ENCODE data around the gene SPATA19. TPM values are rescaled to one million over a fixed set of nuclear protein-coding genes. Genes with fewer than 3 reads are reported as not detected.

Gene SPATA19
- total and polyA plus RNA-seq, 2 of the 4 experiments (the other 2 are of a cell fraction), result not detected

DNA sequence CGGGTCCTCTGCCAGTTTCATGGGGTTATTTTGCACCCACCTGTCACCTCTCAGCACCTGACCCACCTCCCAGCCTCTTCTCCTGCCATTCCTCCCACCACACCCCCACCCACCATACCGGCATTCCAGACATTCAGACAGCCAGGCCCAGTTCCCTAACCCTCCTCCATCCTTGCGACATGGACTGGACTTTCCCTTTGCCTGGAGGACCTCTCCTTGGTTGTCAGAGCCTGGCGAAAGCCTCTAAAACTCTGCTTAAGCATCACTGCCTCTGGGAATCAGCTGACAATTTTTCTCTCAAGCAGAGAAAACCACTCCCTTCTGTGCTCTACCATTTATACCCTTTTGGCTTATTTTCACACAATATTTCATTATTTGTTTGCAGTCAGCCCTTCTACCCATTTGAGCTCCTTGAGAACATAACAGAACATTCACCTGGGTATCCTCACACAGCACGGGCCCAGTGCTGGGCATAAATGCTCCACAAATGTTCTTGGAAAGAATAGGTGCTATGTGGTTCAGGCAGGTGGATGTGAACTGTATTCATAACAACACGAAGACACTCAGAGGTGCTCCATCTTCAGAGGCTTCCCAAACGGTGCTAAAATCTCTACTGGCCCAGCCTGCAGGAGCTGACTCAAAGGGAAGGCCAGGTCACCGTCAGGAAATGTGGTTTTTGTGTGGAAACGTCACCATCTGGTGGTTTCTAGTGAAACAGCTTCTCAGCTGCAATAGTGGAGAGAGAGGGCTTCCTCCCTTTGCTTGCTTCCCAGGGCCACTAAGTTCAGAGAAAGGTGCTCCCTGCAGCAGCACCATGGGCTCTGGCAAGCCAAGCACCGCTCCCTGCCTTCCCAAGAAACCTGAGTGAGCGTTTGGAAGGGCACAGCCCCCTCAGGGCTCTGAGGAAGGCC is 10.4 kb downstream of the SPATA19 start:
- BruUV-seq (replicated peaks), result no TSS peak
- Histone ChIP-seq H2BK5ac (ENCODE audit: low read depth, low read length, poor library complexity, severe bottlenecking) (no peak overlapping the region), H2AK5ac (ENCODE audit: low read depth, low read length) (no peak overlapping the region), H2BK15ac (ENCODE audit: low read depth, low read length) (no peak overlapping the region), H4K20me1 (ENCODE audit: insufficient read depth, low read length) (no peaks in the 10 kb centered on the region), H3K36me3 (ENCODE audit: control insufficient read depth, insufficient read depth, low read length) (no peaks in the 10 kb centered on the region), H2AK9ac (replicated peaks; ENCODE audit: low read depth, low read length, poor library complexity) (no peak overlapping the region), H3K23ac (ENCODE audit: low read depth, low read length) (no peak overlapping the region), H2BK20ac (ENCODE audit: low read depth, low read length) (no peak overlapping the region), H3K4ac (ENCODE audit: low read depth, low read length) (no peak overlapping the region), H3K4me2 (ENCODE audit: low read depth, low read length) (no peak overlapping the region), H3K4me1 (ENCODE audit: control insufficient read depth, insufficient read depth, low read length) (no peaks in the 10 kb centered on the region), H3K9me1 (ENCODE audit: insufficient read depth, low read length) (no peaks in the 10 kb centered on the region), H3K9ac (ENCODE audit: low read depth, low read length) (no peak overlapping the region), H2AFZ (replicated peaks; ENCODE audit: low read length, poor library complexity) (no peak overlapping the region), H3K18ac (ENCODE audit: low read depth, low read length) (no peak overlapping the region), H3K56ac (ENCODE audit: extremely low read depth, insufficient read depth, low read length) (no peak overlapping the region), H3K14ac (replicated peaks; ENCODE audit: low read depth, low read length) (no peak overlapping the region), H3K27me3 (ENCODE audit: control insufficient read depth, insufficient read depth, low read length) (no peaks in the 10 kb centered on the region), H3K79me1 (ENCODE audit: low read depth in 1 of 2, low read length in 2 of 2) (no peaks in the 10 kb centered on the region), H4K91ac (ENCODE audit: insufficient read depth, low read depth, low read length) (no peak overlapping the region), H4K5ac (ENCODE audit: low read depth, low read length) (no peak overlapping the region), H2BK120ac (ENCODE audit: low read depth, low read length) (no peak overlapping the region), H3K4me3 (ENCODE audit: insufficient read depth, low read depth, low read length) (no peak overlapping the region), H3K27ac (ENCODE audit: insufficient read depth, low read length) (no peak overlapping the region), H3K9me3 (ENCODE audit: control insufficient read depth, insufficient read depth, low read length) (peaks cover 44% of the 10 kb centered on the region), H4K8ac (ENCODE audit: low read depth in 2 of 2, low read length in 2 of 2) (no peak overlapping the region)
- in situ Hi-C loops (cut with MboI; ENCODE audit: low sequenced_read_pairs) (no loop called here), intact Hi-C loops (cut with micrococcal nuclease) (no loop called here), dilution Hi-C loops (cut with HindIII; ENCODE audit: low sequenced_read_pairs, unreplicated experiment) (no loop called here)
- POLR2A ChIA-PET (ENCODE audit: unreplicated experiment), result no interaction called here
- TF ChIP-seq, protein P1, sequence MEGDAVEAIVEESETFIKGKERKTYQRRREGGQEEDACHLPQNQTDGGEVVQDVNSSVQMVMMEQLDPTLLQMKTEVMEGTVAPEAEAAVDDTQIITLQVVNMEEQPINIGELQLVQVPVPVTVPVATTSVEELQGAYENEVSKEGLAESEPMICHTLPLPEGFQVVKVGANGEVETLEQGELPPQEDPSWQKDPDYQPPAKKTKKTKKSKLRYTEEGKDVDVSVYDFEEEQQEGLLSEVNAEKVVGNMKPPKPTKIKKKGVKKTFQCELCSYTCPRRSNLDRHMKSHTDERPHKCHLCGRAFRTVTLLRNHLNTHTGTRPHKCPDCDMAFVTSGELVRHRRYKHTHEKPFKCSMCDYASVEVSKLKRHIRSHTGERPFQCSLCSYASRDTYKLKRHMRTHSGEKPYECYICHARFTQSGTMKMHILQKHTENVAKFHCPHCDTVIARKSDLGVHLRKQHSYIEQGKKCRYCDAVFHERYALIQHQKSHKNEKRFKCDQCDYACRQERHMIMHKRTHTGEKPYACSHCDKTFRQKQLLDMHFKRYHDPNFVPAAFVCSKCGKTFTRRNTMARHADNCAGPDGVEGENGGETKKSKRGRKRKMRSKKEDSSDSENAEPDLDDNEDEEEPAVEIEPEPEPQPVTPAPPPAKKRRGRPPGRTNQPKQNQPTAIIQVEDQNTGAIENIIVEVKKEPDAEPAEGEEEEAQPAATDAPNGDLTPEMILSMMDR (conservative IDR thresholded peaks at IDR 0.05; ENCODE audit: low read depth, low read length), result no peak
- TF ChIP-seq, protein P2, sequence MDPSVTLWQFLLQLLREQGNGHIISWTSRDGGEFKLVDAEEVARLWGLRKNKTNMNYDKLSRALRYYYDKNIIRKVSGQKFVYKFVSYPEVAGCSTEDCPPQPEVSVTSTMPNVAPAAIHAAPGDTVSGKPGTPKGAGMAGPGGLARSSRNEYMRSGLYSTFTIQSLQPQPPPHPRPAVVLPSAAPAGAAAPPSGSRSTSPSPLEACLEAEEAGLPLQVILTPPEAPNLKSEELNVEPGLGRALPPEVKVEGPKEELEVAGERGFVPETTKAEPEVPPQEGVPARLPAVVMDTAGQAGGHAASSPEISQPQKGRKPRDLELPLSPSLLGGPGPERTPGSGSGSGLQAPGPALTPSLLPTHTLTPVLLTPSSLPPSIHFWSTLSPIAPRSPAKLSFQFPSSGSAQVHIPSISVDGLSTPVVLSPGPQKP (IDR thresholded peaks at IDR 0.05; ENCODE audit: borderline replicate concordance, low read depth, low read length), result no peak
- TF ChIP-seq, protein P3, sequence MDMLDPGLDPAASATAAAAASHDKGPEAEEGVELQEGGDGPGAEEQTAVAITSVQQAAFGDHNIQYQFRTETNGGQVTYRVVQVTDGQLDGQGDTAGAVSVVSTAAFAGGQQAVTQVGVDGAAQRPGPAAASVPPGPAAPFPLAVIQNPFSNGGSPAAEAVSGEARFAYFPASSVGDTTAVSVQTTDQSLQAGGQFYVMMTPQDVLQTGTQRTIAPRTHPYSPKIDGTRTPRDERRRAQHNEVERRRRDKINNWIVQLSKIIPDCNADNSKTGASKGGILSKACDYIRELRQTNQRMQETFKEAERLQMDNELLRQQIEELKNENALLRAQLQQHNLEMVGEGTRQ (IDR thresholded peaks at IDR 0.05; ENCODE audit: low read depth, low read length), result no peak
- TF ChIP-seq CEBPB (IDR thresholded peaks at IDR 0.05; ENCODE audit: low read depth, low read length) (no peak), NFE2L2 (IDR thresholded peaks at IDR 0.05; ENCODE audit: low read depth, low read length) (no peak), BHLHE40 (IDR thresholded peaks at IDR 0.05; ENCODE audit: low read depth, low read length) (no peak), SMC3 (IDR thresholded peaks at IDR 0.05; ENCODE audit: low read depth, low read length) (no peak), RFX5 (IDR thresholded peaks at IDR 0.05; ENCODE audit: low read depth, low read length) (no peak)
- ATAC-seq (ENCODE audit: low read depth) (no peak), DNase-seq (peak; percentile 4)
- WGBS, 2 experiments (ENCODE audit: extremely low coverage in 2 of 2, insufficient read length in 1 of 2), result 58% methylated on average over 4 of the region's 11 CpGs; no CpG with 5 or more reads in 1 of the 2 experiments
- CTCF ChIA-PET, result no interaction called here
